CD4-positive, CD25-positive, alpha-beta regulatory T cell (primary cell): ENCODE data around the gene LYPD8. TPM values are rescaled to one million over a fixed set of nuclear protein-coding genes. Genes with fewer than 3 reads are reported as not detected.

ENCODE experiments used
- ATAC-seq, 2 donors: fragments of 150-1000 bp; cut with Tn5 transposase; one replicate each; pipeline ENCODE4 v1.10.0; 2021; ENCODE audit warnings: low read depth in 2 of 2, moderate number of reproducible peaks in 2 of 2, moderate library complexity in 1 of 2
- DNase-seq, 3 donors: peaks; one replicate each; pipeline versions ENCODE4 v3.0.0 to v3.0.0-alpha.2; 2012 to 2022; ENCODE audit warnings: mixed read lengths in 1 of 3
- H3K27ac ChIP-seq: one replicate; pipeline ENCODE4 v1.7.0; 2013; ENCODE audit warnings: mild to moderate bottlenecking, low read length; ENCODE audit not compliant: insufficient read depth, poor library complexity, severe bottlenecking
- H3K27me3 ChIP-seq: one replicate; pipeline ENCODE4 v1.7.0; 2013; ENCODE audit warnings: low read length; ENCODE audit not compliant: control insufficient read depth, insufficient read depth
- H3K36me3 ChIP-seq: one replicate; pipeline ENCODE4 v1.7.0; 2013; ENCODE audit warnings: mild to moderate bottlenecking, low read length, moderate library complexity; ENCODE audit not compliant: control insufficient read depth, insufficient read depth
- H3K4me1 ChIP-seq: 2 replicates; pipeline ENCODE4 v1.7.0; 2013; ENCODE audit warnings: mild to moderate bottlenecking, low read length; ENCODE audit not compliant: insufficient read depth, control insufficient read depth, poor library complexity, severe bottlenecking
- H3K4me3 ChIP-seq: one replicate; pipeline ENCODE4 v1.7.0; 2013; ENCODE audit warnings: low read depth, mild to moderate bottlenecking, low read length, moderate library complexity
- H3K9me3 ChIP-seq, 2 experiments: 1 replicate in 1 of 2; 2 replicates in 1 of 2; pipeline ENCODE4 v1.7.0; 2013; ENCODE audit warnings: low read length in 2 of 2, mild to moderate bottlenecking in 1 of 2, moderate library complexity in 1 of 2; ENCODE audit not compliant: control insufficient read depth in 2 of 2
- H3K27ac Mint-ChIP-seq, 3 donors: one replicate each; pipeline ENCODE4 v1.8.0; 2020 to 2022; ENCODE audit warnings: mild to moderate bottlenecking in 3 of 3, mixed read lengths in 3 of 3, moderate library complexity in 2 of 3
- H3K27me3 Mint-ChIP-seq: one replicate; pipeline ENCODE4 v1.8.0; 2022; ENCODE audit warnings: mild to moderate bottlenecking, mixed read lengths
- H3K36me3 Mint-ChIP-seq: one replicate; pipeline ENCODE4 v1.8.0; 2020; ENCODE audit warnings: mixed read lengths
- H3K4me1 Mint-ChIP-seq, 4 donors: one replicate each; pipeline ENCODE4 v1.8.0; 2020 to 2022; ENCODE audit warnings: mixed read lengths in 4 of 4, mild to moderate bottlenecking in 1 of 4
- H3K4me3 Mint-ChIP-seq, 4 donors: one replicate each; pipeline ENCODE4 v1.8.0; 2020 to 2022; ENCODE audit warnings: mild to moderate bottlenecking in 4 of 4, mixed read lengths in 4 of 4, moderate library complexity in 3 of 4
- H3K9me3 Mint-ChIP-seq, 7 donors: one replicate each; pipeline ENCODE4 v1.8.0; 2020 to 2022; ENCODE audit warnings: mixed read lengths in 7 of 7, mild to moderate bottlenecking in 3 of 7, moderate library complexity in 2 of 7
- polyA plus RNA-seq, 4 donors: library from polyadenylated mRNA; unstranded; fragments of 300-500 nt; fragmentation: Illumina TruSeq; gene quantifications; one replicate each; pipeline ENCODE4 v1.2.3, GENCODE V29; 2021
- total RNA-seq: library from RNA; stranded (reverse); gene quantifications from one replicate; pipeline ENCODE4 v1.2.3, GENCODE V29; 2022

The LYPD8 gene
- total and polyA plus RNA-seq, 5 donors from 2014 or later = 0.22 TPM; not detected in 4

DNA sequence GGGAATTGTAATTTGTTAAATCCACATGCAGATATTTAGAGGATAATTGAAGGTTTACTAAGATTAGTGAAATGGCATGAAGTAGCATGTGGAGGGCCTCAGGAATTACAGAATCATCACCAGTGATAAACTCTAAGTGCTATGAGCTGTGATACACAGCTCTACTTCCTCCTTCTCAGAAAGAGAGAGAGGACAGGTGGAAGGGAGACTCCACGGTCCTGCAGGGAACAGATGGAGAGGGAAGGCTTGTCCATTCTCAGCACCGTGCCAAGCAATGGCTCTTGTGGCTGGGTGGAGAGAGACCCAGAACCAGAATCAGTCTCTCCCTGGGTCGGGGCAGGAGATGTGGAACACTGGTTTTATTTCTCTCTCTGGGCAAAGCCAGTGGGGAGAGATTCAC is 27.8 kb upstream of the LYPD8 start:
- peaks cover 18% of the 10 kb centered on the region for H3K27me3 Mint-ChIP-seq
- no peak overlapping the region for H3K27ac Mint-ChIP-seq
- peaks cover 2 to 4% of the 10 kb centered on the region in 2 experiments for H3K9me3 ChIP-seq
- DNase-seq = no peak
- H3K4me3 ChIP-seq = no peak overlapping the region
- H3K4me3 Mint-ChIP-seq = no peak overlapping the region
- no peaks in the 10 kb centered on the region for H3K36me3 ChIP-seq
- no peaks in the 10 kb centered on the region for H3K4me1 ChIP-seq
- H3K36me3 Mint-ChIP-seq = no peaks in the 10 kb centered on the region
- no peaks in the 10 kb centered on the region for H3K4me1 Mint-ChIP-seq
- ATAC-seq = no peak
- H3K27me3 ChIP-seq = no peaks in the 10 kb centered on the region
- H3K9me3 Mint-ChIP-seq = peaks cover 0 to 16% (median 5%) of the 10 kb centered on the region in 7 donors
- no peak overlapping the region for H3K27ac ChIP-seq

DNA sequence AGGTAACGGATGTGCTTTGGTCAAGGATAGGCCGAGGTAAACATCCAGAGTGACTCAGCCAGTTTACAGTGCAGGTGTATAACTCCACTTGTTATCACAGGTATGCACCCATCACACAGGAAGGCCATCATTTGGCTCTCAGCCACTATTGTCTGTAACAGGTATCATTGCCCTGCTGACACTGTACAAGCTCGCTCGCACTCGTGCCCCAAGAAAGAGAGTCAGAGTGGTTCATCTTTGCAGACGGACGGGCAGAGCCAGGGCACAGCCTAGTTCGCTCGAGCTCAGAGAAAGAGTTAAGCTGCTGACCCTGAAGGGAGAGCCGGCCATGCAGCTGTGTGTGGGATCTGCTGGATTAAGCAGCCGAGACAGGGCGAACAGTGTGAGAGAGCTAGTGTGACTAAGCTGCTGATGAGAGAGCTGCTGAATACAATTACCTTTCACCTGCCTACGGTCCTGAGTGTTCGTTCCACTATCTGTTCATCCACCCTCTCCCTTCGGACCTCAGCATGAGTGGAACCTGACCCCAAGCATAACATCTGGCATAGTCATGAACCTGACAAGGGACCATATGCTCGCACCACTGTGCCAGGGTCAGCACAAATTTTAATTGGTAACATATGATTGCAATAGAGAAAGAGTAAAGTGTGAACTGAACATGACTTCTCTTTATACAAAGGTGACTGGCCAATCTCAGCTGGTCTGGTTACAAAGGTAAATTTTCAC is 27.0 kb upstream of the LYPD8 start:
- no peaks in the 10 kb centered on the region for H3K36me3 ChIP-seq
- H3K4me1 ChIP-seq = no peaks in the 10 kb centered on the region
- no peaks in the 10 kb centered on the region for H3K4me1 Mint-ChIP-seq
- H3K4me3 Mint-ChIP-seq = no peak overlapping the region
- H3K27me3 ChIP-seq = no peaks in the 10 kb centered on the region
- ATAC-seq (no peak), DNase-seq (no peak)
- no peak overlapping the region for H3K27ac Mint-ChIP-seq
- H3K27me3 Mint-ChIP-seq = peaks cover 14% of the 10 kb centered on the region
- H3K9me3 ChIP-seq = peaks cover 2 to 4% of the 10 kb centered on the region in 2 experiments
- H3K27ac ChIP-seq = no peak overlapping the region
- peaks cover 0 to 16% (median 5%) of the 10 kb centered on the region in 7 donors for H3K9me3 Mint-ChIP-seq
- no peaks in the 10 kb centered on the region for H3K36me3 Mint-ChIP-seq
- no peak overlapping the region for H3K4me3 ChIP-seq

DNA sequence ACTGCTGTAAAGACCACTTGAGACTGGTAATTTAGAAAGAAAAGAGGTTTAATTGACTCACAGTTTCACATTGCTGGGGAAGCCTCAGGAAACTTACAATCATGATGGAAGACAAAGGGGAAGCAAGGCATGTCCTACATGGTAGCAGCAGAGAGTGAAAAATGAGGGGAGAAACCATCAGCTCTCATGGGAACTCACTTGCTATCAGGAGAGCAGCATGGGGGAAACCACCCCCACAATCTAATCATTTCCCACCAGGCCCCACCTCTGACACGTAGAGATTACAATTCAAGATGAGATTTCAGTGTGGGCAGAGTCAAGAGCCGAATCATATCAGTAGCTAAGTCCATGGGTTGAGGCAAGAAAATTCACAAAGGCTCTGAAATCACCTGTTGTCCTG is 23.8 kb upstream of the LYPD8 start:
- no peaks in the 10 kb centered on the region for H3K4me1 Mint-ChIP-seq
- H3K9me3 Mint-ChIP-seq = peaks cover 0 to 27% (median 6%) of the 10 kb centered on the region in 7 donors
- H3K36me3 ChIP-seq = no peaks in the 10 kb centered on the region
- H3K36me3 Mint-ChIP-seq = no peaks in the 10 kb centered on the region
- H3K27ac Mint-ChIP-seq = no peak overlapping the region
- H3K27me3 Mint-ChIP-seq = peaks cover 11% of the 10 kb centered on the region
- H3K4me1 ChIP-seq = no peaks in the 10 kb centered on the region
- H3K9me3 ChIP-seq = peaks cover 3 to 4% of the 10 kb centered on the region in 2 experiments
- DNase-seq = no peak
- no peak for ATAC-seq
- H3K4me3 Mint-ChIP-seq = no peak overlapping the region
- H3K27ac ChIP-seq = no peak overlapping the region
- H3K27me3 ChIP-seq = no peaks in the 10 kb centered on the region
- no peak overlapping the region for H3K4me3 ChIP-seq

DNA sequence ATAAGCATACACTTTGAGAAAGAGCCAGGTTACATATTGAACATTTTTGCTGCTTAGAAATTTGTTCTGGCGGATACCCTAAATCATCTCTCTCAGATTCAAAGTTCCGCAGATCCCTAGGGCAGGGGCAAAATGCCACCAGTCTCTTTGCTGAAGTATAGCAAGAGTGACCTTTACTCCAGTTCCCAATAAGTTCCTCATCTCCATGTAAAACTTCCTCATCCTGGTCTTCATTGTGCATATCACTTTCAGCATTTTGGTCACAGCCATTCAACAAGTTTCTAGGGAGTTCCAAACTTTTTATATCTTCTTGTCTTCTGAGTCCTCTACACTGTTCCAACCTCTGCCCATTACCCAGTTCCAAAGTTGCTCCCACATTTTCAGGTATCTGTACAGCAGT is 23.3 kb upstream of the LYPD8 start:
- Histone ChIP-seq H3K36me3 (no peaks in the 10 kb centered on the region), H3K4me3 (no peak overlapping the region), H3K4me1 (no peaks in the 10 kb centered on the region), H3K9me3 (peaks cover 3 to 4% of the 10 kb centered on the region in 2 experiments), H3K27me3 (no peaks in the 10 kb centered on the region), H3K27ac (no peak overlapping the region)
- DNase-seq (no peak), ATAC-seq (no peak)
- no peak overlapping the region for H3K4me3 Mint-ChIP-seq
- H3K27ac Mint-ChIP-seq = no peak overlapping the region
- H3K4me1 Mint-ChIP-seq = no peaks in the 10 kb centered on the region
- peaks cover 0 to 27% (median 6%) of the 10 kb centered on the region in 7 donors for H3K9me3 Mint-ChIP-seq
- no peaks in the 10 kb centered on the region for H3K36me3 Mint-ChIP-seq
- peaks cover 11% of the 10 kb centered on the region for H3K27me3 Mint-ChIP-seq

DNA sequence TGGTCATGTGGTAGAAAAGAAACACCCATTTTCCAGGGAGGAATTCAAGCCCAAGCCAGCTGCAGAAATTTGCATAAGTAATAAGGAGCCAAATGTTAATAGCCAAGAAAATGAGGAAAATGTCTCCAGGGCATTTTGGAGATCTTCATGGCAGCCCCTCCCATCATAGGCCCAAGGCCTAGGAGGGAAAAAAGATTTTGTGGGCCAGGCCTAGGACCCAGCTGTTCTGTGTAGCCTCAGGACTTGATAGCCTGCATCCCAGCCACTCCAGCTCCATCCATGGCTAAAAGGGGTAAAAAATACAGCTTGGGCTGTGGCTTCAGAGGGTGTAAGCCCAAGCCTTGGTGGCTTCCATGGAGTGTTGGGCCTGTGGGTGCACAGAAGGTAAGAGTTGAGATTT is 21.4 kb upstream of the LYPD8 start:
- Histone ChIP-seq H3K36me3 (no peaks in the 10 kb centered on the region), H3K27ac (no peak overlapping the region), H3K4me3 (no peak overlapping the region), H3K4me1 (no peaks in the 10 kb centered on the region), H3K27me3 (no peaks in the 10 kb centered on the region), H3K9me3 (peaks cover 3 to 4% of the 10 kb centered on the region in 2 experiments)
- no peak for ATAC-seq
- Mint-ChIP-seq H3K27me3 (peaks cover 6% of the 10 kb centered on the region), H3K36me3 (no peaks in the 10 kb centered on the region), H3K9me3 (peaks cover 0 to 27% (median 6%) of the 10 kb centered on the region in 7 donors), H3K4me1 (no peaks in the 10 kb centered on the region), H3K27ac (no peak overlapping the region), H3K4me3 (no peak overlapping the region)
- no peak for DNase-seq

DNA sequence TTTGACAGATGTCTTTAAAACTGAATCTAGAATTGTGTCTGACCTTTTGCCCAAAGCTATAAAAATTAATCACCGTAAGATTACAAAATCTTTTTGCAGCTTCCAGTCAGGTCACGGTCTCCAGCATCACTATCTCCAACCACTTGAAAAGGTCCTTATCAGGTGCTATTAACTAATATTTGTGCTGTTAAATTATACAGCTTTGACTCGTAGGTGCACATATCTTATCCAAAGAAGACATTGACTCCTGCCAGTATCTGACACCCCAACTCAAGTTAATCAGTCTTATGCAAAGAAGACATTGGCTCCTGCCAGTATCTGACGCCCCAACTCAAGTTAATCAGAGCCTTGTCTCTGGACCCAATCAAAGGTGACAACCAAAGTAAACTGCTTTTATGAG is 19.9 kb upstream of the LYPD8 start:
- Mint-ChIP-seq H3K36me3 (no peaks in the 10 kb centered on the region), H3K27ac (no peak overlapping the region), H3K4me3 (no peak overlapping the region), H3K4me1 (no peaks in the 10 kb centered on the region), H3K9me3 (peaks cover 0 to 20% (median 4%) of the 10 kb centered on the region in 7 donors), H3K27me3 (no peaks in the 10 kb centered on the region)
- H3K27me3 ChIP-seq = no peaks in the 10 kb centered on the region
- H3K27ac ChIP-seq = no peak overlapping the region
- no peak overlapping the region for H3K4me3 ChIP-seq
- no peaks in the 10 kb centered on the region for H3K36me3 ChIP-seq
- no peaks in the 10 kb centered on the region for H3K4me1 ChIP-seq
- DNase-seq = no peak
- no peak for ATAC-seq
- peaks cover 0 to 2% of the 10 kb centered on the region in 2 experiments for H3K9me3 ChIP-seq

DNA sequence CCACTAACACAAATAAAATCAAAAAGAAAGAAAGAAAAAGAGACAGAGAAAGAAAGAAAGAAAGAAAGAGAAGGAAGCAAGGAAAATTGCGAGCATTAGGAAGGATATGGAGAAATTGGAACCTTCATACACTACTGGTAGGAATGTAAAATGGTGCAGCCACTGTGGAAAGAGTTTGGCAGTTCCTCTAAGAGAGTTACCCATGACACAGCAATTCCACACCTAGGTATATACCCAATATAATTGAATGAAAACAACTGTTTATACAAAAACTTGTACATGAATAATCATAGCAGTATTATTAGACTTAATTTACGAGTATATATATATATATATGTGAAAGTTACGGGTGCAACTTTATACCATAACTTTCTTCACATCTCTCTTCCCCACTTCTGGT is 4.1 kb upstream of the LYPD8 start:
- ATAC-seq (no peak), DNase-seq (no peak)
- no peaks in the 10 kb centered on the region for H3K36me3 ChIP-seq
- no peak overlapping the region for H3K4me3 ChIP-seq
- H3K27ac ChIP-seq = no peak overlapping the region
- H3K27me3 Mint-ChIP-seq = peaks cover 4% of the 10 kb centered on the region
- H3K27me3 ChIP-seq = no peaks in the 10 kb centered on the region
- no peak overlapping the region for H3K4me3 Mint-ChIP-seq
- no peaks in the 10 kb centered on the region for H3K4me1 Mint-ChIP-seq
- H3K4me1 ChIP-seq = no peaks in the 10 kb centered on the region
- H3K9me3 Mint-ChIP-seq = peaks cover 0 to 8% (median 2%) of the 10 kb centered on the region in 7 donors
- no peaks in the 10 kb centered on the region for H3K9me3 ChIP-seq
- H3K27ac Mint-ChIP-seq = no peak overlapping the region
- H3K36me3 Mint-ChIP-seq = no peaks in the 10 kb centered on the region

DNA sequence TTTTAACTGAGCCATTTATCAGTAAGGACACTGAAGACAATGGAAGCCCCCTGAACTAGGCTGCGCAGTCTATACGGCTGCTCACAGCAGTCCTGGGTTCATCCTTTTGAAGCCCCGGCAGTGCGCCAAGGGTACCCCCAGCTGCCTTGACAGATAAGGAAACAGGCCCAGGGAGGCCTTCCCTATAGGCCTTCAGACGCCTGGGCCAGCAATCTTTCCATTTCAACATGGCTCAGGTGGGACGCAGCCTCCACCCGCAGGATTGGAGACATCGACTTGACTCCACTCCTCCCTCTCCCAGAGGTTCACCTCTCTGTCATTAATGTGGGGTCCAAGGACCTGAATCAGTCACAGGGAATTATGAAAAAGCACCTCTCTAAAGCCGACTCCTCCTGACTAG is 2.8 kb upstream of the LYPD8 start:
- no peaks in the 10 kb centered on the region for H3K9me3 ChIP-seq
- no peak overlapping the region for H3K27ac Mint-ChIP-seq
- H3K36me3 Mint-ChIP-seq = no peaks in the 10 kb centered on the region
- DNase-seq (no peak), ATAC-seq (no peak)
- no peaks in the 10 kb centered on the region for H3K4me1 Mint-ChIP-seq
- no peaks in the 10 kb centered on the region for H3K36me3 ChIP-seq
- H3K9me3 Mint-ChIP-seq = peaks cover 0 to 8% (median 2%) of the 10 kb centered on the region in 7 donors
- H3K4me3 Mint-ChIP-seq = no peak overlapping the region
- H3K27me3 Mint-ChIP-seq = peaks cover 4% of the 10 kb centered on the region
- no peaks in the 10 kb centered on the region for H3K4me1 ChIP-seq
- no peaks in the 10 kb centered on the region for H3K27me3 ChIP-seq
- no peak overlapping the region for H3K27ac ChIP-seq
- H3K4me3 ChIP-seq = no peak overlapping the region
